AG04450 (cell line): ENCODE measurements around the gene AGAP3. TPM values are rescaled to one million over a fixed set of nuclear protein-coding genes. Genes with fewer than 3 reads are reported as not detected.

ENCODE experiments used
- CTCF ChIA-PET: fragments of 300-600, 350-600 bp; formaldehyde crosslinking; extraction: SDS; loops from one replicate; lab custom pipeline; 2022; ENCODE audit warnings: antibody characterized with exemption, inconsistent platforms; lab: Charles Lee
- POLR2A ChIA-PET: fragments of 350-600 bp; formaldehyde crosslinking; extraction: SDS; loops from one replicate; lab custom pipeline; 2021; ENCODE audit warnings: antibody characterized with exemption, inconsistent platforms; lab: Yijun Ruan, JAX
- DNase-seq: peaks from one replicate; pipeline ENCODE4 v3.0.0-alpha.2; 2011; ENCODE audit warnings: low read depth, low spot score
- H3K27ac ChIP-seq: one replicate; pipeline ENCODE4 v1.5.1; 2012; ENCODE audit warnings: low read depth, low read length, control low read depth
- H3K27me3 ChIP-seq: one replicate; pipeline ENCODE4 v1.6.0; 2012; ENCODE audit warnings: low read length; ENCODE audit not compliant: control insufficient read depth, insufficient read depth
- H3K4me3 ChIP-seq: 2 replicates; pipeline ENCODE4 v1.5.1; 2011; ENCODE audit warnings: mild to moderate bottlenecking, low read depth, low read length, control low read depth
- H3K9me3 ChIP-seq: 2 replicates; pipeline ENCODE4 v1.5.1; 2012; ENCODE audit warnings: low read length; ENCODE audit not compliant: control insufficient read depth, insufficient read depth
- polyA plus RNA-seq: library from polyadenylated mRNA; depleted of rRNA; stranded (reverse); fragments of >200 nt; gene quantifications from 2 replicates; pipeline ENCODE4 v1.2.3, GENCODE V29; 2011
- TF ChIP-seq, protein P1 (sequence below): IDR thresholded peaks from 2 replicates; pipeline ENCODE4 v1.5.1; 2011; ENCODE audit warnings: low read depth, low read length, control low read depth, inconsistent platforms

The AGAP3 gene
- polyA plus RNA-seq, 1 experiment: 44.6 TPM

DNA sequence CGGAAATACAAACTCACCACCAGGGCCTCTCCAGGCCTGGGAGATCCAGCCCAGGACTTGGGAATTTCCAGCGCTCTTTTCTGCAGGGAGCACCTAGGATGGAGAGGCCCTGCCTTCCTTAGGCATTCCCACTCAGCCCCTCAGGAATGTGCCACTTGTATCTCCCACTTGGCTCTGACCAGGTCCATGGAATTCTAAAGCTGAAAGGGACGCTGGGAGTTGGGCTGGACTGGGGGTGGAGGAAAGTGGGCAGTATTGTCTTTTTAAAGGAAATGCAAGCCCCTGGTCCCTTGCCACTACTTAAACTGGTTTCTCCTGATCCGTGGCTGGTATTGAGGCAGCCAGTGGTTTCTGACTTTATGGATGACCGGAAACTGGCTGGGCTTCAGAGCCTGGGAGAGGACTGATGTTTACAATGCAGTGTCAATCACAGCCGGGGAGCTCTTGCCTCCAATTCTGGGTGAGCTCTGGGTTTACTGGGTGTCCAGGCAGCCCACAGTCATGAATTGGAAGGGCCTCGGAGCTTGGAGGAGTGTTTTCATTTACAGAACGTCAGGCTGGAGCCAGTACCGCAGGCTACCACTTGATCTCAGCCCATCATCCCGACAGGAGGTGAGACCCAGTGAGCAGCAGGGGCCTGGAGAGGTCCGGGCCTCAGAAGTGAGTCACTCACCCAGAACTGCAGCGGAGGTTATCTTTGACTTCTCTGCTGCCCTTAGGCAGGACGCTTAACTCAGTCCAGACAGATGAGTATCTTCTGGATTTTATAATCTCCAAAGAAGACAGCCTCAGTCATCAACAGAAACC, 27.3 kb downstream of the AGAP3 start:
- Histone ChIP-seq H3K9me3 (no peaks in the 10 kb centered on the region), H3K27me3 (no peaks in the 10 kb centered on the region), H3K27ac (peak overlapping the region; percentile 81), H3K4me3 (peak overlapping the region; percentile 41)
- POLR2A ChIA-PET: interaction anchor here (1.0 to 1.1 kb wide), 3 partner anchors 28 to 103 kb away, joined by 4 to 9 read pairs (median 5); partner anchors contain the start of gene ABCB8
- peak; percentile 58 for DNase-seq
- CTCF ChIA-PET: interaction anchor here (0.8 to 7.0 kb wide), 9 partner anchors 10 to 215 kb away, joined by 3 to 86 read pairs (median 6); partner anchors contain the start of gene AGAP3
- TF ChIP-seq, protein P1, sequence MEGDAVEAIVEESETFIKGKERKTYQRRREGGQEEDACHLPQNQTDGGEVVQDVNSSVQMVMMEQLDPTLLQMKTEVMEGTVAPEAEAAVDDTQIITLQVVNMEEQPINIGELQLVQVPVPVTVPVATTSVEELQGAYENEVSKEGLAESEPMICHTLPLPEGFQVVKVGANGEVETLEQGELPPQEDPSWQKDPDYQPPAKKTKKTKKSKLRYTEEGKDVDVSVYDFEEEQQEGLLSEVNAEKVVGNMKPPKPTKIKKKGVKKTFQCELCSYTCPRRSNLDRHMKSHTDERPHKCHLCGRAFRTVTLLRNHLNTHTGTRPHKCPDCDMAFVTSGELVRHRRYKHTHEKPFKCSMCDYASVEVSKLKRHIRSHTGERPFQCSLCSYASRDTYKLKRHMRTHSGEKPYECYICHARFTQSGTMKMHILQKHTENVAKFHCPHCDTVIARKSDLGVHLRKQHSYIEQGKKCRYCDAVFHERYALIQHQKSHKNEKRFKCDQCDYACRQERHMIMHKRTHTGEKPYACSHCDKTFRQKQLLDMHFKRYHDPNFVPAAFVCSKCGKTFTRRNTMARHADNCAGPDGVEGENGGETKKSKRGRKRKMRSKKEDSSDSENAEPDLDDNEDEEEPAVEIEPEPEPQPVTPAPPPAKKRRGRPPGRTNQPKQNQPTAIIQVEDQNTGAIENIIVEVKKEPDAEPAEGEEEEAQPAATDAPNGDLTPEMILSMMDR: peak; percentile 26; the same call in 1 of the 2 replicates

GRCh38 chr7:151114151-151115090, 28.1 kb downstream of the AGAP3 start:
- ChIA-PET CTCF (interaction anchor here (0.8 to 7.0 kb wide), 6 partner anchors 9 to 102 kb away, joined by 3 to 86 read pairs (median 12); partner anchors contain the start of gene AGAP3), POLR2A (interaction anchor here (1.0 to 1.1 kb wide), 3 partner anchors 29 to 104 kb away, joined by 4 to 9 read pairs (median 5); partner anchors contain the start of gene ABCB8)
- Histone ChIP-seq H3K27ac (peak overlapping the region; percentile 81), H3K27me3 (no peaks in the 10 kb centered on the region), H3K4me3 (peak overlapping the region; percentile 41), H3K9me3 (no peaks in the 10 kb centered on the region)
- DNase-seq: no peak
- TF ChIP-seq, protein P1: no peak

DNA sequence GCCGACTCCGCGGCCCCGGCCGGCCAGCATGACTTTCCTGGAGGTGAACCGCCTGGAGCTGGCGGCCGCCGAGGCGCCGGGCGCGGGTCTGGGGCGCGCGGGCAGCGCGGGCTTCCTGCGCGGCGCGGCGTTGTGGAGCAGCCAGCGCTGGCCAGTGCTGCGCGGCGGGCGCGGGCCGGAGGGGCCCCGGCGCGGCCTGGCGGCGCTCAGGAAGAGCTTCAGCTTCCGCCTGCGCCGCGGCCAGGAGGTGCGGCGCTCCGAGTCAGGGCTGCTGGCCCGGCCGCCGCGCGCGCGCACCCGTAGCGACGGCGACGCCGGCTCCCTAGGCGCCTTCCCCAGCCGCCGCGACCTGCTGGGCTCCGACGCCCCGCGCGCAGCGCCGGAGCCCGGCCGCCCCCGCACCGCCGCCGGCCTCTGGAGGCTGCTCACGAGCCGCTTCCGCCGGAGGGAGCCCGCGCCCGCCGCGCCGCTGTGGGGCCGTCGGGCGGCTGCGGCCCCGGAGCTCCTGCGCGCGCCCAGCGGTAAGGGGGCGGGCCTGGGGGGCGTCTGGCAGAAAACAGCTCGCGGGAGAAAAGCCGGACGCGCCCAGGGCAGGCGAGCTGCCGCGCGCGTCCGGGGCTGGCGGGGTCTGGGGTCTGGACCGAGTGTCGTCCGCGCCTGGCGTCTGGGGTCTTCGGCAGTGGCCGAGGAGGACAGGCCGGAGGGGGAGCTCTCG, 29.0 kb downstream of the AGAP3 start:
- POLR2A ChIA-PET: interaction anchor here (0.6 kb wide), 1 partner anchor 34 kb away, joined by 3 read pairs; the partner anchor contains the start of gene FASTK
- Histone ChIP-seq H3K4me3 (no peak overlapping the region), H3K27ac (no peak overlapping the region), H3K27me3 (no peaks in the 10 kb centered on the region), H3K9me3 (no peaks in the 10 kb centered on the region)
- DNase-seq: no peak
- CTCF ChIA-PET: interaction anchor here (0.6 to 1.4 kb wide), 2 partner anchors 9 to 54 kb away, joined by 3 to 12 read pairs; no protein-coding TSS in a partner anchor
- TF ChIP-seq, protein P1: no peak

- Histone ChIP-seq H3K27ac (no peak overlapping the region), H3K4me3 (no peak overlapping the region), H3K9me3 (no peaks in the 10 kb centered on the region), H3K27me3 (no peaks in the 10 kb centered on the region)
- ChIA-PET CTCF (interaction anchor here (0.6 to 1.4 kb wide), 2 partner anchors 8 to 55 kb away, joined by 3 to 12 read pairs; no protein-coding TSS in a partner anchor), POLR2A (interaction anchor here (0.6 kb wide), 1 partner anchor 35 kb away, joined by 3 read pairs; the partner anchor contains the start of gene FASTK)
- DNase-seq: no peak
- TF ChIP-seq, protein P1: no peak
Measured at GRCh38 chr7:151115836-151116418, 29.7 kb downstream of the AGAP3 start.
